Effector memory CD4-positive, alpha-beta T cell (primary cell): Measurements from ENCODE around the gene SLC28A3.

ENCODE experiments used
- DNase-seq, 3 donors: peaks; one replicate each; pipeline ENCODE4 v3.0.0-alpha.2; 2020
- H3K27ac ChIP-seq: 2 replicates; pipeline ENCODE4 v1.7.0; 2013; ENCODE audit warnings: mild to moderate bottlenecking, low read length, moderate library complexity; ENCODE audit not compliant: insufficient read depth, poor library complexity, severe bottlenecking
- H3K27me3 ChIP-seq: replicated peaks from 2 replicates; pipeline ENCODE4 v1.7.0; 2013; ENCODE audit warnings: mild to moderate bottlenecking, low read length; ENCODE audit not compliant: insufficient read depth, control insufficient read depth, poor library complexity, severe bottlenecking
- H3K36me3 ChIP-seq: 2 replicates; pipeline ENCODE4 v1.7.0; 2013; ENCODE audit warnings: mild to moderate bottlenecking, low read length, moderate library complexity; ENCODE audit not compliant: control insufficient read depth, insufficient read depth
- H3K4me1 ChIP-seq: 2 replicates; pipeline ENCODE4 v1.7.0; 2013; ENCODE audit warnings: low read length, mild to moderate bottlenecking; ENCODE audit not compliant: control insufficient read depth, insufficient read depth, poor library complexity, severe bottlenecking
- H3K4me3 ChIP-seq: 2 replicates; pipeline ENCODE4 v1.7.0; 2013; ENCODE audit warnings: low read length, low read depth, mild to moderate bottlenecking; ENCODE audit not compliant: insufficient read depth, poor library complexity, severe bottlenecking
- H3K9me3 ChIP-seq: 2 replicates; pipeline ENCODE4 v1.7.0; 2013; ENCODE audit warnings: mild to moderate bottlenecking, low read length, moderate library complexity; ENCODE audit not compliant: control insufficient read depth

Gene SLC28A3

DNA sequence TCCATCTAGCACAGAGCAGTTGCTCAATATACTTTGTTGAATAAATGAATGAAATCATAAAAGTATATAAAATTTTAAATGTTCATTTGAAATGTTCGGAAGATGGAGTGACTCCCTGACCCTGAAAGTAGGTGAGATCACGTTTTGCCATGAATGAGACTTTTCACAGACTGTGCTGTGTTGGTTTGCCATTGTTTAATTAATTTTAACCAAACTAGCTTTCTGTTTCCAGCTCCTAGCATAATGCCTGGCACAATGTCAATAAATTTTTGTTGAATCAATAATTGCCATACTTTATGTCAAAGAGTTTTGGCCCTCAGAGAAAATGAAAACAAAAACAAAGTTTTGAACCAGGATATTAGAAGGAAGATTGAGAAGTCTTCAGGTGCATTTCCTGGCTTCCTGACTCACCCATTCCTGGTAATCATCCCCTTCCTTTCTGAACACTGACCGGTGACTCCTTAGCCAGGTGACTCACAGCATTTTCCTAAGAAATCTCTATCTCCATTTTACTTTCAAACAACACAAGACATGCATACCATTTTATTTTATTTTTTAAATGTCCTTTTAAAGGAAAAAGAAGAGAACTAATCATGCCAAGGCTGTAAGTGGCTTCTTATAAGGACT is 15.1 kb downstream of the SLC28A3 start:
- no peak for DNase-seq
- no peak overlapping the region for H3K4me3 ChIP-seq
- H3K36me3 ChIP-seq = no peaks in the 10 kb centered on the region
- H3K27me3 ChIP-seq = no peaks in the 10 kb centered on the region
- H3K9me3 ChIP-seq = no peaks in the 10 kb centered on the region
- H3K4me1 ChIP-seq = no peaks in the 10 kb centered on the region
- H3K27ac ChIP-seq = no peak overlapping the region

DNA sequence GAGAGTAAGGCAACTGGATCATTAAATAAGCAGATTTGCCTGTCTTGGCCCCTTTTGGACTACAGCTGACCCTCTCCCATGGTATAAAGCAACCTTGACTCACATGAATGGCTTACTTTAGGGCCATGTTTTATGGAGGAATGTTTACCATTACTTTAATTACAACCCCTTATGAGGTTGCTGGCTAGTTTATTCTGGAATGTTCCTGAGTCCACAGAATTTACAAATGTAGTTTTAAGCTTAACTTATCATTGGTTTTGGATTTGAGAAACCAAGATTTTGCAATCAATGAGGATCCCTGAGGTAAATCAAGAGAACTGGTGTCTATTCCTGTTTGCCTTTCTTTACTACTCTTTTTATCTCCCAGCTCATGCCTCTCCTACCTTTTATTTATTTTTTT is 15.7 kb downstream of the SLC28A3 start:
- H3K4me3 ChIP-seq = no peak overlapping the region
- no peak overlapping the region for H3K27ac ChIP-seq
- no peaks in the 10 kb centered on the region for H3K4me1 ChIP-seq
- no peak for DNase-seq
- no peaks in the 10 kb centered on the region for H3K27me3 ChIP-seq
- H3K9me3 ChIP-seq = no peaks in the 10 kb centered on the region
- no peaks in the 10 kb centered on the region for H3K36me3 ChIP-seq

DNA sequence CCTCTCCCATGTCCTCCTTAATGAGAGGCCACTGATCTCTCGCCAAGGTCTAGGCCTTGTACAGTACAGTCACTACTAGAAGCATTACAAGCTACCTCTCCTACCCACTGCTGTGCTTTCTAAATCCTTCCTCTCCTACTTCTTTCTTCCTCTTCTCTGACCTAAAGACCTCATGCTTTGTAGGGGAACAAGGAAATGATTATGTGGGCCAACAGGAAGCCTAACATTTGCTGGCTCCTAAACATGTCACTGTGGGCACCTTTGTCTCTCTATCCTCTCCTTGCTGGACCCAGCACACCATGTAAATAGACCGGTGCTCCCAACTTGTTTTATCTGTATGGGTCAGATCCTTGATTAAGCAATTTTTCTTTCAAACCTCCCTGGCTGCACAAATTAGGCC is 16.7 kb downstream of the SLC28A3 start:
- Histone ChIP-seq H3K27me3 (no peaks in the 10 kb centered on the region), H3K4me1 (no peaks in the 10 kb centered on the region), H3K4me3 (no peak overlapping the region), H3K9me3 (no peaks in the 10 kb centered on the region), H3K27ac (no peak overlapping the region), H3K36me3 (no peaks in the 10 kb centered on the region)
- DNase-seq = no peak

GRCh38 chr9:84322828-84323227 is 17.7 kb downstream of the SLC28A3 start:
- H3K4me1 ChIP-seq = no peaks in the 10 kb centered on the region
- H3K4me3 ChIP-seq = no peak overlapping the region
- H3K27me3 ChIP-seq = no peaks in the 10 kb centered on the region
- no peaks in the 10 kb centered on the region for H3K36me3 ChIP-seq
- no peaks in the 10 kb centered on the region for H3K9me3 ChIP-seq
- no peak overlapping the region for H3K27ac ChIP-seq
- no peak for DNase-seq

DNA sequence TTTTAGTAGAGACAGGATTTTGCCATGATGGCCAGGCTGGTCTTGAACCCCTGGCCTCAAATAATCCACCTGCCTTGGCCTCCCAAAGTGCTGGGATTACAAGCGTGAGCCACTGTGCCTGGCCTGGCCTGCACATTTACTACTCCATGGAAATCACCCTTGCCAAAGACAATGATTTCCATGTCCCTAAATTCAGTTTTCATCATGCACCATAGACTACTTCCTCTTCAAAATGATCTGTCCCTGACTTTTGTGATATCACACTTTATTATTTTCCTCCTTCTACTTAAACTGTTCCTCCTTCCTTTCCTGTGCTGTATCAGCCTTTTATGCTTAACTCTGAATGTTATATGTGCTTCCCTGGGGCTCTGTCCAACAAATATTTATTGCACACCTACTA is 20.3 kb downstream of the SLC28A3 start:
- Histone ChIP-seq H3K36me3 (no peaks in the 10 kb centered on the region), H3K4me3 (no peak overlapping the region), H3K27ac (no peak overlapping the region), H3K27me3 (no peaks in the 10 kb centered on the region), H3K4me1 (no peaks in the 10 kb centered on the region), H3K9me3 (no peaks in the 10 kb centered on the region)
- DNase-seq = no peak

DNA sequence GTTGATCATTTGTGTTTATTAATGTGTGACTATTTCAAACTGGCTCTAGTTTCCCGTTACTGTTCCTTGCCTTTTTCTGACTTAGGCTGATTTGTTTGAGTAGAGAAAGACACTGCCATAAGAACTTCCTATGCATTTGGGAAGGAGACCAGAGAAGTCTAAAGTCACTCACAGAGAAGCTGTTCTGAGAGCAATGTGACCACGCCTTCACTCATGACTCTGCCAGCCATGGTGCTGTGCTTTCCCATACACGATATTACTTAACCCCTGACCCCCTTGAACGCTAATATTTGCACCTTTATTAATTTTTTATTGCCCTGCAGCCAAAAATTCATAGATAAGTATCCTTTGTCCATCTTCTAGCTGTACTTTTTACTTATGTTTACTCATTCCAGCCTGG is 20.9 kb downstream of the SLC28A3 start:
- no peaks in the 10 kb centered on the region for H3K9me3 ChIP-seq
- H3K4me3 ChIP-seq = no peak overlapping the region
- no peak for DNase-seq
- H3K36me3 ChIP-seq = no peaks in the 10 kb centered on the region
- no peak overlapping the region for H3K27ac ChIP-seq
- no peaks in the 10 kb centered on the region for H3K4me1 ChIP-seq
- no peaks in the 10 kb centered on the region for H3K27me3 ChIP-seq

- no peaks in the 10 kb centered on the region for H3K9me3 ChIP-seq
- H3K27ac ChIP-seq = no peak overlapping the region
- H3K4me3 ChIP-seq = no peak overlapping the region
- no peaks in the 10 kb centered on the region for H3K4me1 ChIP-seq
- H3K27me3 ChIP-seq = no peaks in the 10 kb centered on the region
- no peak for DNase-seq
- no peaks in the 10 kb centered on the region for H3K36me3 ChIP-seq
Measured at GRCh38 chr9:84318981-84319380, 21.6 kb downstream of the SLC28A3 start.

DNA sequence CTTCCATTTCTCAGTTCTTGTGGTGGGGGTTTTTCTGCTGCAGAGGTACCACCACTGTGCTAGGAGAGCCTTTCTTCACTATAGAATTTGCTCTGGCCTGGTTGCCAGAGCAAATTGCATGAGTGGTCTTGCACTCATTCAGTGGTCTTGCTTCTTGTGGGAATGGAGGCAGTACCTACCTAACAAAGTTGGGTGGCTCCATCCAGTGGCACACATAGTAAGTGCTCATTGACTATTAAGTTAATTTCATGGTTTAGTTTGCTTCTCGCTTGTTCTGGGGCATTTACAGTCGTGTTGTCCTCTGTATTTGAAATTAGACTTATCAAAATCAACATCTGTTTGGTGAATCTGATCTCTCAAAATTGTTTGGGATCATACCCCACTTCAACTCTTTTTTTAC is 23.0 kb downstream of the SLC28A3 start:
- DNase-seq = no peak
- no peaks in the 10 kb centered on the region for H3K36me3 ChIP-seq
- H3K27me3 ChIP-seq = no peaks in the 10 kb centered on the region
- no peaks in the 10 kb centered on the region for H3K9me3 ChIP-seq
- H3K4me3 ChIP-seq = no peak overlapping the region
- no peaks in the 10 kb centered on the region for H3K4me1 ChIP-seq
- no peak overlapping the region for H3K27ac ChIP-seq

GRCh38 chr9:84315278-84315877 is 25.2 kb downstream of the SLC28A3 start:
- H3K27me3 ChIP-seq = no peaks in the 10 kb centered on the region
- no peaks in the 10 kb centered on the region for H3K36me3 ChIP-seq
- H3K4me1 ChIP-seq = no peaks in the 10 kb centered on the region
- no peak overlapping the region for H3K4me3 ChIP-seq
- DNase-seq = peak; percentile 1 to 31 (median 4)
- no peaks in the 10 kb centered on the region for H3K9me3 ChIP-seq
- H3K27ac ChIP-seq = no peak overlapping the region

GRCh38 chr9:84314306-84314705 is 26.3 kb downstream of the SLC28A3 start:
- Histone ChIP-seq H3K4me3 (no peak overlapping the region), H3K36me3 (no peaks in the 10 kb centered on the region), H3K27ac (no peak overlapping the region)

More at GRCh38 chr9:84314306-84314705, 26.3 kb downstream of the SLC28A3 start:
- H3K9me3 ChIP-seq = no peaks in the 10 kb centered on the region
- H3K4me1 ChIP-seq = no peaks in the 10 kb centered on the region
- H3K27me3 ChIP-seq = no peaks in the 10 kb centered on the region
- DNase-seq = no peak
